Measurements from ENCODE around the gene FAM222A. TPM values are rescaled to one million over a fixed set of nuclear protein-coding genes. Genes with fewer than 3 reads are reported as not detected.
A peak's percentile ranks its signal among the peaks of the same experiment; 100 is the strongest.

The FAM222A gene
- total RNA-seq, 3 donors from 2014 or later (not counting 1 experiment from before 2014, with no cell fraction given), result 3.1 to 6.6 (median 4.0) TPM

DNA sequence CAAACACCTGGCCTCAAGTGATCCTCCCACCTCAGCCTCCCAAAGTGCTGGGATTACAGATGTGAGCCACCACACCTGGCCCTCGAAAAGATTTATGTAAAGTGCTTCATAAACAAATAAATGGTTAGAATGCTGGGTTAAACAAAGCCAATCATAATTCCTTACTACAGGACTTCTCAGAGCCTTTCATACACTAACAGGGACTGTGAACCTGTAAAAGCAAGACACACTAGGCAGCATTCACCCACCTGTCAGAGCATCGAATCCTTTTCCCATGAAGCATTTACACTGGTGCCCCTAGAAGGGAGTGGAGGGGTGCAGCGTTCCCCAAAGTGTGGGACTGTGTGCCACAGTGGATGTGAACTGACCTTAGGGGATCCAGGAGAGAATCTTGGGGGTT, 90.1 kb downstream of the FAM222A start:
- H3K4me1 Mint-ChIP-seq, result peaks cover 0 to 4% of the 10 kb centered on the region in 2 donors
- Histone ChIP-seq H3K9me3 (ENCODE audit: control insufficient read depth, insufficient read depth, low read length) (no peaks in the 10 kb centered on the region), H3K27ac (ENCODE audit: low read length) (no peak overlapping the region), H3K4me3 (ENCODE audit: low read length) (no peak overlapping the region), H3K36me3 (ENCODE audit: control insufficient read depth, insufficient read depth, low read length) (no peaks in the 10 kb centered on the region), H3K27me3 (ENCODE audit: control insufficient read depth, insufficient read depth, low read length) (no peaks in the 10 kb centered on the region), H3K4me1 (ENCODE audit: control insufficient read depth, insufficient read depth, low read length) (peaks cover 5% of the 10 kb centered on the region)
- no peak overlapping the region for H3K27ac Mint-ChIP-seq
- WGBS (ENCODE audit: insufficient coverage), result 84% methylated on average over 2 of the region's 3 CpGs
- intact Hi-C loops (cut with micrococcal nuclease), result loop anchor here (2.0 kb wide), 3 partner anchors 41 to 211 kb away; no protein-coding TSS in a partner anchor
- no peak for DNase-seq
- H3K36me3 Mint-ChIP-seq, result no peaks in the 10 kb centered on the region
- TF ChIP-seq, protein P1, sequence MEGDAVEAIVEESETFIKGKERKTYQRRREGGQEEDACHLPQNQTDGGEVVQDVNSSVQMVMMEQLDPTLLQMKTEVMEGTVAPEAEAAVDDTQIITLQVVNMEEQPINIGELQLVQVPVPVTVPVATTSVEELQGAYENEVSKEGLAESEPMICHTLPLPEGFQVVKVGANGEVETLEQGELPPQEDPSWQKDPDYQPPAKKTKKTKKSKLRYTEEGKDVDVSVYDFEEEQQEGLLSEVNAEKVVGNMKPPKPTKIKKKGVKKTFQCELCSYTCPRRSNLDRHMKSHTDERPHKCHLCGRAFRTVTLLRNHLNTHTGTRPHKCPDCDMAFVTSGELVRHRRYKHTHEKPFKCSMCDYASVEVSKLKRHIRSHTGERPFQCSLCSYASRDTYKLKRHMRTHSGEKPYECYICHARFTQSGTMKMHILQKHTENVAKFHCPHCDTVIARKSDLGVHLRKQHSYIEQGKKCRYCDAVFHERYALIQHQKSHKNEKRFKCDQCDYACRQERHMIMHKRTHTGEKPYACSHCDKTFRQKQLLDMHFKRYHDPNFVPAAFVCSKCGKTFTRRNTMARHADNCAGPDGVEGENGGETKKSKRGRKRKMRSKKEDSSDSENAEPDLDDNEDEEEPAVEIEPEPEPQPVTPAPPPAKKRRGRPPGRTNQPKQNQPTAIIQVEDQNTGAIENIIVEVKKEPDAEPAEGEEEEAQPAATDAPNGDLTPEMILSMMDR (IDR thresholded peaks at IDR 0.05), result no peak
- no peaks in the 10 kb centered on the region for H3K9me3 Mint-ChIP-seq
- H3K4me3 Mint-ChIP-seq, result no peak overlapping the region
- peaks cover 0 to 3% of the 10 kb centered on the region in 2 donors for H3K27me3 Mint-ChIP-seq (ENCODE audit: low read depth in 2 of 2)
- ATAC-seq, result no peak

DNA sequence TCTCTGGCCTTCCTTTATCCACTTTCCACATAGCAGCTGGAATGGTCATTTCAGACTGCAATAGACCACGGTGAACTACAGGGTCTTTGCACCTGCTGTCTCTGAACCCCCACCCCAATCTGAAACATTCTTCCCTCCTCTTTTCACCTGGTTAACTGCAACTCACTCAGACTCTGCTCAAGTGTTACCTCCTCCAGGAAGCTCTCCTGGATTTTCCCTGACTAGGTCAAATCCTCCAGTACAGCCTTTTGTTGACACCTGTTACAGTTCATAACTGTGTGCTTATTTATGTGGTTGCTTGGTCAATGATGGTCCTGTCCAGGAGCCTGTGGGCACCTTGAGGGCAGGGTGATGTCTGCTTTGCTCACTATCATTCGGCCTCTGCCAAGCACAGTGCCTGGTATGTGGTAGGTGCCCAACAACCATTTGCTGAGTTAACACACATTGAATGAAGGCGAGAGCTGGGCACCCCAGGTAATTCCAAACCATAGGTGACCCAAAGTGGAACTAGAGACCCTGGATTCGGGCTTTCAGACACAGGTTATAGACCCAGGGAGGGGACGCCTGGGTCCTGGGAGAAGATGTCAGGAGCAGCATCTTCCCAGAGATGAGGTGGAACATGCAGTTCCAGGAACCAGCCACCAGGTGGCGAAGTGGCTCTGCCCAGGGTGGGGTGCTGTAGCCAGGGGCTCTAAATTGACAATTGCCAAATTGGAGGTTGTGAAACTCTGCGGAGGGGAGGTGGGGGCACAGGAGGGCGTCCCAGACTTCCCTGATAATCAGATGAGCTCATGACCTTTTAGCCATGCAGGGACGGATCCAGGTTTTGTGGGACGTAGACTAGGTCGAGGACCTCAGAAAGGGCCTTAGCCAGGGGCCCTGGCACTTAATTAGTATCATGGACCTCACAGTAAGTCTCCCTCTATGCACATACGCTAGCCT, 91.5 kb downstream of the FAM222A start:
- Histone ChIP-seq H3K27me3 (ENCODE audit: control insufficient read depth, insufficient read depth, low read length) (no peaks in the 10 kb centered on the region), H3K27ac (ENCODE audit: low read length) (no peak overlapping the region), H3K4me1 (ENCODE audit: control insufficient read depth, insufficient read depth, low read length) (peaks cover 5% of the 10 kb centered on the region), H3K4me3 (ENCODE audit: low read length) (no peak overlapping the region), H3K36me3 (ENCODE audit: control insufficient read depth, insufficient read depth, low read length) (no peaks in the 10 kb centered on the region), H3K9me3 (ENCODE audit: control insufficient read depth, insufficient read depth, low read length) (no peaks in the 10 kb centered on the region)
- no peak overlapping the region for H3K27ac Mint-ChIP-seq
- peak; percentile 65 to 81 for DNase-seq
- H3K9me3 Mint-ChIP-seq, result no peaks in the 10 kb centered on the region
- peaks cover 0 to 4% of the 10 kb centered on the region in 2 donors for H3K4me1 Mint-ChIP-seq
- no peaks in the 10 kb centered on the region for H3K36me3 Mint-ChIP-seq
- peak; percentile 83 to 98 (median 93) for ATAC-seq
- TF ChIP-seq, protein P1 (IDR thresholded peaks at IDR 0.05), result peak; percentile 98
- WGBS (ENCODE audit: insufficient coverage), result 51% methylated on average over 12 of the region's 12 CpGs
- H3K27me3 Mint-ChIP-seq (ENCODE audit: low read depth in 2 of 2), result peaks cover 0 to 3% of the 10 kb centered on the region in 2 donors
- intact Hi-C loops (cut with micrococcal nuclease), result loop anchor here (1.0 to 2.0 kb wide), 4 partner anchors 40 to 210 kb away; partner anchors contain the start of gene GLTP
- no peak overlapping the region for H3K4me3 Mint-ChIP-seq

DNA sequence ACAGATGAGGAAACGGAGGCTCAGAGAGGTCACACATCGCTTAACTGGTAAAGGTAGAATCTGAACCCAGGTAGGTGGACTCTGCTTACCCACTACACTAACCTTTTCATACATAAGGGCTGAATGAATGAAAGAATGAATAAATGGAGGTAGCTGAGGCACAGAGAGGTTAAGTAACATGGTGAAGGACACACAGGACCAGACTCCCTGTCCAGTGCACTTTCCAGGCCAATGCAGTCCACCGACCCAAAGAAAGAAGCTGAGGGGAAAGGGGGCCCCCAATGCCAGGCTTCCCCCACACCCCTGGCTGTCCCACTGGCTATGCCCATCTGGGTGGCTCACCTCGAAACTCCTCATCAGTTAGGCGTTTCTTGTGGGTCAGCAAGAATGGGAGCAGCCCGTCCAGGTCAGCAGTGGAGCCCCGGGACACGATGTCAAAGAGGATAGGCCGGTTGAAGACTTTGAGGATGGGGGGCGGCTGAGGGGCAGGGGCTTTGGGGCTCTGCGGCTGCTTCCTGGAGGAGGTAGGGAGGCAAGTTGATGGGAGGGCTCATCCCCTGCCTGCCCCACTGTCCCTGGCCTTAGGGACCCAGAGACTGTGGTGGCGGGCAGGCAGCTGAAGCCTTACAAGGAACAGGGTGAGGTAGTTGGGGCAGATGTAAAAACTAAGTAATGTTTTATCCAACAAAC, 94.5 kb downstream of the FAM222A start:
- H3K36me3 ChIP-seq (ENCODE audit: control insufficient read depth, insufficient read depth, low read length), result no peaks in the 10 kb centered on the region
- intact Hi-C loops (cut with micrococcal nuclease), result no loop called here
- peaks cover 0 to 3% of the 10 kb centered on the region in 2 donors for H3K27me3 Mint-ChIP-seq (ENCODE audit: low read depth in 2 of 2)
- peaks cover 5% of the 10 kb centered on the region for H3K4me1 ChIP-seq (ENCODE audit: control insufficient read depth, insufficient read depth, low read length)
- H3K4me3 Mint-ChIP-seq, result no peak overlapping the region
- H3K9me3 Mint-ChIP-seq, result no peaks in the 10 kb centered on the region
- no peak overlapping the region for H3K27ac ChIP-seq (ENCODE audit: low read length)
- peaks cover 0 to 4% of the 10 kb centered on the region in 2 donors for H3K4me1 Mint-ChIP-seq
- H3K27me3 ChIP-seq (ENCODE audit: control insufficient read depth, insufficient read depth, low read length), result no peaks in the 10 kb centered on the region
- TF ChIP-seq, protein P1 (IDR thresholded peaks at IDR 0.05), result no peak
- no peaks in the 10 kb centered on the region for H3K9me3 ChIP-seq (ENCODE audit: control insufficient read depth, insufficient read depth, low read length)
- no peak for ATAC-seq
- WGBS (ENCODE audit: insufficient coverage), result 93% methylated on average over 11 of the region's 12 CpGs
- no peak overlapping the region for H3K27ac Mint-ChIP-seq
- no peak for DNase-seq
- H3K36me3 Mint-ChIP-seq, result no peaks in the 10 kb centered on the region
- H3K4me3 ChIP-seq (ENCODE audit: low read length), result no peak overlapping the region

Measured in natural killer cell (primary cell).